Endothelial cell of umbilical vein (primary cell): ENCODE results near the gene SORCS2. TPM values are rescaled to one million over a fixed set of nuclear protein-coding genes. Genes with fewer than 3 reads are reported as not detected.

Experiments
- BruUV-seq: library from RNA; stranded (reverse); fragments of 400-500 nt; replicated peaks from 2 replicates; lab custom pipeline; 2021; lab: Mats Ljungman, UMichigan
- CTCF ChIA-PET: fragments of 300-600, 350-600 bp; sonication (Branson Sonifier 250); formaldehyde crosslinking; loops from one replicate; lab custom pipeline; 2021; ENCODE audit warnings: antibody characterized with exemption, inconsistent platforms; lab: Charles Lee
- POLR2A ChIA-PET: fragments of 300-600, 350-600 bp; sonication (Branson Sonifier 250); formaldehyde crosslinking; loops from one replicate; lab custom pipeline; 2021; ENCODE audit warnings: antibody characterized with exemption, inconsistent platforms; lab: Charles Lee
- DNase-seq: peaks from one replicate; pipeline ENCODE4 v3.0.0-alpha.2; 2011; ENCODE audit warnings: low read depth, low spot score
- FAIRE-seq: peaks from 2 replicates; lab custom pipeline; 2011; peaks lifted over from hg19 to GRCh38; lab: Jason Lieb, UNC
- H2AFZ ChIP-seq: 2 replicates; pipeline ENCODE4 v1.6.0; 2012; ENCODE audit warnings: low read depth, low read length, control low read depth, inconsistent platforms
- H3K27ac ChIP-seq: 2 replicates; pipeline ENCODE4 v1.5.1; 2011; ENCODE audit warnings: low read depth, mild to moderate bottlenecking, control low read depth, low read length, moderate library complexity; ENCODE audit not compliant: insufficient read depth
- H3K27me3 ChIP-seq, 2 experiments: 2 replicates each; pipeline versions ENCODE4 v1.6.0 to v1.6.1; 2011; ENCODE audit warnings: low read length in 2 of 2, mixed read lengths in 1 of 2; ENCODE audit not compliant: control insufficient read depth in 2 of 2, insufficient read depth in 2 of 2
- H3K36me3 ChIP-seq, 2 experiments: 2 replicates in 1 of 2; 3 replicates in 1 of 2; pipeline ENCODE4 v1.5.1; 2011; ENCODE audit warnings: low read length in 2 of 2, mild to moderate bottlenecking in 1 of 2, moderate library complexity in 1 of 2; ENCODE audit not compliant: control insufficient read depth in 2 of 2, insufficient read depth in 2 of 2; ENCODE audit errors: extremely low read depth in 1 of 2
- H3K4me1 ChIP-seq: 3 replicates; pipeline ENCODE4 v1.5.1; 2011; ENCODE audit warnings: mild to moderate bottlenecking, low read length; ENCODE audit not compliant: control insufficient read depth, insufficient read depth; ENCODE audit errors: extremely low read depth
- H3K4me2 ChIP-seq: 2 replicates; pipeline ENCODE4 v1.6.1; 2011; ENCODE audit warnings: low read length, control low read depth, mixed read lengths; ENCODE audit not compliant: insufficient read depth
- H3K4me3 ChIP-seq, 3 experiments: fragments of 200-600 bp in 1 of 3; sonication (generic), shearing (Covaris generic) in 1 of 3; replicated peaks in 1 of 3; 2 replicates each; pipeline ENCODE4 v1.5.1; 2011 to 2016; ENCODE audit warnings: control low read depth in 3 of 3, low read length in 3 of 3, mild to moderate bottlenecking in 2 of 3, inconsistent platforms in 1 of 3, low read depth in 1 of 3, moderate library complexity in 1 of 3; ENCODE audit not compliant: insufficient read depth in 1 of 3
- H3K79me2 ChIP-seq: 2 replicates; pipeline ENCODE4 v1.6.0; 2012; ENCODE audit warnings: low read length, inconsistent platforms; ENCODE audit not compliant: control insufficient read depth, insufficient read depth
- H3K9ac ChIP-seq: replicated peaks from 2 replicates; pipeline ENCODE3; 2011; ENCODE audit warnings: low read length, control low read depth; ENCODE audit not compliant: insufficient read depth; ENCODE audit errors: extremely low read depth
- H3K9me1 ChIP-seq: replicated peaks from 3 replicates; pipeline ENCODE4 v1.6.0; 2011; ENCODE audit warnings: mild to moderate bottlenecking, low read length; ENCODE audit not compliant: control insufficient read depth, insufficient read depth; ENCODE audit errors: extremely low read depth
- H3K9me3 ChIP-seq: replicated peaks from 2 replicates; pipeline ENCODE4 v1.5.1; 2012; ENCODE audit warnings: low read length, inconsistent platforms; ENCODE audit not compliant: control insufficient read depth, insufficient read depth
- H4K20me1 ChIP-seq: replicated peaks from 2 replicates; pipeline ENCODE3; 2011; ENCODE audit warnings: mild to moderate bottlenecking, low read length; ENCODE audit not compliant: control insufficient read depth, insufficient read depth; ENCODE audit errors: extremely low read depth
- EZH2 ChIP-seq: IDR thresholded peaks from 2 replicates; pipeline ENCODE4 v1.6.1; 2012; ENCODE audit warnings: borderline replicate concordance, low read depth, mild to moderate bottlenecking, moderate library complexity, low read length, inconsistent platforms; ENCODE audit not compliant: severe bottlenecking
- FOS ChIP-seq: IDR thresholded peaks from 2 replicates; pipeline ENCODE4 v1.6.1; 2011; ENCODE audit warnings: mild to moderate bottlenecking, low read length, moderate library complexity, borderline replicate concordance; ENCODE audit not compliant: insufficient read depth
- GATA2 ChIP-seq: IDR thresholded peaks from 2 replicates; pipeline ENCODE4 v1.7.0; 2011; ENCODE audit warnings: low read depth, mild to moderate bottlenecking, moderate library complexity, mixed read lengths, low read length; ENCODE audit not compliant: insufficient read length, insufficient read depth
- JUN ChIP-seq: IDR thresholded peaks from 2 replicates; pipeline ENCODE4 v1.6.1; 2011; ENCODE audit warnings: borderline replicate concordance, low read depth; ENCODE audit not compliant: insufficient read length, insufficient read depth
- MYC ChIP-seq: IDR thresholded peaks from one replicate; pipeline ENCODE4 v1.6.1; 2011; ENCODE audit warnings: mild to moderate bottlenecking, low read depth, low read length
- POLR2A ChIP-seq: IDR thresholded peaks from 2 replicates; pipeline ENCODE4 v1.6.1; 2012; ENCODE audit warnings: low read depth, mild to moderate bottlenecking, control low read depth, low read length
- POLR2AphosphoS5 ChIP-seq: IDR thresholded peaks from 2 replicates; pipeline ENCODE4 v1.6.1; 2012; ENCODE audit warnings: low read depth, mild to moderate bottlenecking, control low read depth, low read length, moderate library complexity; ENCODE audit not compliant: insufficient read depth
- dilution Hi-C: fragments of 300-500 bp; cut with MboI; formaldehyde crosslinking; loops from one replicate; pipeline ENCODE4 v1.15.0; 2019; ENCODE audit warnings: low sequenced_read_pairs; ENCODE audit not compliant: extremely low pct_ligation_motif_present
- intact Hi-C: fragments of 100-400 bp; cut with micrococcal nuclease; formaldehyde crosslinking; loops from one replicate; pipeline ENCODE4 v1.10.0; 2022
- polyA plus RNA-seq, 4 experiments: library from polyadenylated mRNA; depleted of rRNA in 3 of 4; stranded (reverse) in 3 of 4; unstranded in 1 of 4; fragments of >200 nt; gene quantifications; 2 replicates each; pipeline versions ENCODE4 v1.2.1 to v1.2.3, GENCODE V29; 2011 to 2012; ENCODE audit warnings: missing spikeins in 1 of 4
- total RNA-seq: library from RNA; stranded (reverse); gene quantifications from 2 replicates; pipeline ENCODE4 v1.2.3, GENCODE V29; 2021
- TF ChIP-seq, protein P1 (sequence below): IDR thresholded peaks from 2 replicates; pipeline ENCODE4 v1.6.1; 2011; ENCODE audit not compliant: insufficient read depth, insufficient read length
- TF ChIP-seq, protein P2 (sequence below), 2 donors: IDR thresholded peaks; 1 replicate in 1 of 2; 2 replicates in 1 of 2; pipeline ENCODE4 v1.5.1; 2011; ENCODE audit warnings: low read length in 2 of 2, mild to moderate bottlenecking in 2 of 2, moderate library complexity in 2 of 2, control low read depth in 1 of 2, inconsistent platforms in 1 of 2, low read depth in 1 of 2; ENCODE audit not compliant: insufficient read depth in 1 of 2; ENCODE audit errors: extremely low read depth in 1 of 2

The SORCS2 gene
- total and polyA plus RNA-seq, 2 donors (not counting 3 experiments of a cell fraction or from before 2014, with no cell fraction given): not detected

DNA sequence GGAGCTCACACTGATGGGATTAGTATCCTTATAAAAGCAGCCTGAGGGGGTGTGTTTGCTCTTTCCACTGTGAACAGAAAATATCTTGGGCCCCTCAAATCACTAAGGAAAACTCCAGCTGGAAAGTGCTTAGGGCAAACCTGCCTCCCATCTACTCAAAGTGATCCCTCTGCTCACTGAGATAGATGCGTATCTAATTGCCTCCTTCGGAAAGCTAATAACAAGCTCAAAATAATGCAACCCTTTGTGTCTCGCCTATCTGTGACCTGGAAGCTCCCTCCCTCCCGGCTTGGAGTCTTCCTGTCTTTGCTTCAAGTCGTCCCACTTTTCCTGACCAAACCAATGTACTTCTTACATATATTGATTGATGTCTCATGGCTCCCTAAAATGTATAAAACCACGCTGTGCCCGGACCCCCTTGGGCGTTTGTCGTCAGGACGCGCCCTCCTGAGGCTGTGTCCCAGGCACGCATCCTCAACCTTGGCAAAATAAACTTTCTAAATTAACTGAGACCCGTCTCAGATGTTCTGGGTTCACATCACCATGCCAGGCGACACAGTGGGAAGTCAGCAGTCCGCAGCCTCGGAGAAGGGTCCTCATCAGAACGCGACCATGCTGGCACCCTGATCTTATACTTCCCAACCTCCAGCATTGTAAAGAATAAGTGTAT lies 34.1 kb upstream of the SORCS2 start:
- Histone ChIP-seq H4K20me1 (no peaks in the 10 kb centered on the region), H3K36me3 (no peaks in the 10 kb centered on the region), H3K79me2 (no peaks in the 10 kb centered on the region), H3K27me3 (no peaks in the 10 kb centered on the region), H3K27ac (no peak overlapping the region), H3K4me3 (no peak overlapping the region), H2AFZ (no peak overlapping the region), H3K9me3 (no peaks in the 10 kb centered on the region), H3K4me2 (no peak overlapping the region), H3K9me1 (no peaks in the 10 kb centered on the region), H3K4me1 (no peaks in the 10 kb centered on the region), H3K9ac (no peak overlapping the region)
- ChIA-PET CTCF (interaction anchor here (2.0 kb wide), 1 partner anchor 11 kb away, joined by 11 read pairs; no protein-coding TSS in a partner anchor), POLR2A (no interaction called here)
- intact Hi-C loops (loop anchor here (5.0 kb wide), 1 partner anchor 56 kb away; no protein-coding TSS in a partner anchor), dilution Hi-C loops (no loop called here)
- TF ChIP-seq, protein P1, sequence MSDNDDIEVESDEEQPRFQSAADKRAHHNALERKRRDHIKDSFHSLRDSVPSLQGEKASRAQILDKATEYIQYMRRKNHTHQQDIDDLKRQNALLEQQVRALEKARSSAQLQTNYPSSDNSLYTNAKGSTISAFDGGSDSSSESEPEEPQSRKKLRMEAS: no peak
- TF ChIP-seq GATA2: no peak
- TF ChIP-seq FOS: no peak
- TF ChIP-seq EZH2: no peak
- TF ChIP-seq JUN: no peak
- TF ChIP-seq POLR2A: no peak
- no peak for TF ChIP-seq POLR2AphosphoS5
- TF ChIP-seq MYC: no peak
- TF ChIP-seq, protein P2, sequence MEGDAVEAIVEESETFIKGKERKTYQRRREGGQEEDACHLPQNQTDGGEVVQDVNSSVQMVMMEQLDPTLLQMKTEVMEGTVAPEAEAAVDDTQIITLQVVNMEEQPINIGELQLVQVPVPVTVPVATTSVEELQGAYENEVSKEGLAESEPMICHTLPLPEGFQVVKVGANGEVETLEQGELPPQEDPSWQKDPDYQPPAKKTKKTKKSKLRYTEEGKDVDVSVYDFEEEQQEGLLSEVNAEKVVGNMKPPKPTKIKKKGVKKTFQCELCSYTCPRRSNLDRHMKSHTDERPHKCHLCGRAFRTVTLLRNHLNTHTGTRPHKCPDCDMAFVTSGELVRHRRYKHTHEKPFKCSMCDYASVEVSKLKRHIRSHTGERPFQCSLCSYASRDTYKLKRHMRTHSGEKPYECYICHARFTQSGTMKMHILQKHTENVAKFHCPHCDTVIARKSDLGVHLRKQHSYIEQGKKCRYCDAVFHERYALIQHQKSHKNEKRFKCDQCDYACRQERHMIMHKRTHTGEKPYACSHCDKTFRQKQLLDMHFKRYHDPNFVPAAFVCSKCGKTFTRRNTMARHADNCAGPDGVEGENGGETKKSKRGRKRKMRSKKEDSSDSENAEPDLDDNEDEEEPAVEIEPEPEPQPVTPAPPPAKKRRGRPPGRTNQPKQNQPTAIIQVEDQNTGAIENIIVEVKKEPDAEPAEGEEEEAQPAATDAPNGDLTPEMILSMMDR (IDR thresholded peaks at IDR 0.05; ENCODE audit: extremely low read depth in 1 of 2, insufficient read depth in 1 of 2, low read depth in 1 of 2, low read length in 2 of 2): no peak
- DNase-seq (no peak), FAIRE-seq (no peak)
- BruUV-seq: no TSS peak
